ENCODE measurements around the gene CD22.
A peak's percentile ranks its signal among the peaks of the same experiment; 100 is the strongest.

Gene CD22

DNA sequence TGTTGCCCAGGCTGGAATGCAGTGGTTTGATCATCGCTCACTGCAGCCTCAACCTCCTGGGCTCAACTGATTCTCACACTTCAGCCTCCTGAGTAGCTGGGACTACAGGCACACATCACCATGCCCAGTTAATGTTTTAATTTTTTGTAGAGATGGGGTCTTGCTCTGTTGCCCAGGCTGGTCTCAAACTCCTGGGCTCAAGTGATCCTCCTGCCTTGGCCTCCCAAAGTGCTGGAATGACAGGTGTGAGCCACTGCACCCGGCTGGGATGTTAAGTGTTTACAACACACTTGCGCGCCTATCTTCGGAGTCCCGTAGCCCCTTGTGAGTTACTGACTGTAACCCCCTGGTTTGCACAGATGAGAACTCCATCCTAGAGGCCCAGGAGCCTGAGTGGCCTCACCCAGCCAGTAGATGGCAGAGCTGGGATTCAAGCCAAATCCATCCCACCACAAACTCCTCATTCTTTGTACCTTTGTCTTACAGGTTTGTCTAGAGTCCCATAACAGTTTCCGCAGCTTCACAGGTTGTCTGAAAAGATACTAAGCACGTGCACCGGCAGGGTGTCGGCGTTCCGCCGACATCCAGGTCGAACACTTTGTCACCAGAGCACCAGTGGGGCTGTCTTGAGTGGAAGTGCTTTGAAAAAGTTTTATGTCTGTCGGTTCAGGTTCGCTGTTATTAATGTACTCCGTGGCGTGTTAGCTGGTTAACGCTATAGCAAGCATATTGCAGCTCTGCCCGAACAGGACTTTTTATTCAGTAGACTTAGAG, 22.3 kb upstream of the CD22 start:
- DNase-seq (ENCODE audit: insufficient read length): no peak
- no peak for TF ChIP-seq POLR2AphosphoS5 (IDR thresholded peaks at IDR 0.05; ENCODE audit: low read depth, low read length)
- no peak for TF ChIP-seq TAF1 (IDR thresholded peaks at IDR 0.05; ENCODE audit: borderline replicate concordance, low read depth, low read length)
- TF ChIP-seq POLR2A (IDR thresholded peaks at IDR 0.05; ENCODE audit: low read depth, low read length): no peak
- peak; percentile 76 for FAIRE-seq

DNA sequence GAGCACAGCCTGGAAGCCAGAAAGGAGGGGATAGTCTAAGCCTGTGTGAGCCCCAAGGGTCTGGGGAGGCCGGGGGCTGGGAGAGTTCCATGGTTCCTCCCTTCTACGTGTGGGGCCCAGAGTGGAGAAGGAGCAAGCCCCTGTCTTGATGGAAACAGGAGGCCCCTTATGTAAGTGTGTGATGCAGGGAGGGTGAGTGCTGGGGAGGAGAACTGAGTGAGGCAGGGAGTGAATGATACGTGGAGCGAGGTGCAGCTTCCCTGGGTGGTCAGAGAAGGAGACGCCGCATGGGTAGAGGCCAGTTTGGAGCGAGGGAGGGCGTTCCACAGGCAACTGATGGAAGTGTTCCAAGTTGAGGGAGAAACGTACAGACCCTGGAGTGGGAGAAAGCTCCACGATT, 21.1 kb upstream of the CD22 start:
- TF ChIP-seq TAF1 (IDR thresholded peaks at IDR 0.05; ENCODE audit: borderline replicate concordance, low read depth, low read length) (no peak), POLR2A (IDR thresholded peaks at IDR 0.05; ENCODE audit: low read depth, low read length) (no peak), POLR2AphosphoS5 (IDR thresholded peaks at IDR 0.05; ENCODE audit: low read depth, low read length) (no peak)
- FAIRE-seq (no peak), DNase-seq (ENCODE audit: insufficient read length) (no peak)

DNA sequence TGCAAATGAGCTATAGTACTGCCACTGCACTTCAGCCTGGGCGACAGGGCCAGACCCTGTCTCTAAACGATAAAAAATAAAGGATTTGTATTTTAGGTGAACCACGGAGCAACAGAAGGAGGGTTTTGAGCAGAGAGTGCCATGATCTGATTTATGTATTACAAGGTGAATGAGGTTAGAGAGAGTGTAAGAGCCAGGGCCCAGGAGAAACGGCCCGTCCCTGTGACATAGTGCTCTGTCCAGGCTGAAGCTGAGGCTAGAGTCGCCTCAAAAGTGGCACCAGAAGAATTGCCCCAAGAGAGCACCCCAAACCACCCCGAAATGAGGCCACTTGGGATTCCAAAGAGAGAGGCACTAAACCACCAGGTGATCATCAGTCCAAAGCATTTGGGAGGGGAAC, 20.1 kb upstream of the CD22 start:
- FAIRE-seq (no peak), DNase-seq (ENCODE audit: insufficient read length) (no peak)
- TF ChIP-seq POLR2A (IDR thresholded peaks at IDR 0.05; ENCODE audit: low read depth, low read length): no peak
- no peak for TF ChIP-seq POLR2AphosphoS5 (IDR thresholded peaks at IDR 0.05; ENCODE audit: low read depth, low read length)
- TF ChIP-seq TAF1 (IDR thresholded peaks at IDR 0.05; ENCODE audit: borderline replicate concordance, low read depth, low read length): no peak

DNA sequence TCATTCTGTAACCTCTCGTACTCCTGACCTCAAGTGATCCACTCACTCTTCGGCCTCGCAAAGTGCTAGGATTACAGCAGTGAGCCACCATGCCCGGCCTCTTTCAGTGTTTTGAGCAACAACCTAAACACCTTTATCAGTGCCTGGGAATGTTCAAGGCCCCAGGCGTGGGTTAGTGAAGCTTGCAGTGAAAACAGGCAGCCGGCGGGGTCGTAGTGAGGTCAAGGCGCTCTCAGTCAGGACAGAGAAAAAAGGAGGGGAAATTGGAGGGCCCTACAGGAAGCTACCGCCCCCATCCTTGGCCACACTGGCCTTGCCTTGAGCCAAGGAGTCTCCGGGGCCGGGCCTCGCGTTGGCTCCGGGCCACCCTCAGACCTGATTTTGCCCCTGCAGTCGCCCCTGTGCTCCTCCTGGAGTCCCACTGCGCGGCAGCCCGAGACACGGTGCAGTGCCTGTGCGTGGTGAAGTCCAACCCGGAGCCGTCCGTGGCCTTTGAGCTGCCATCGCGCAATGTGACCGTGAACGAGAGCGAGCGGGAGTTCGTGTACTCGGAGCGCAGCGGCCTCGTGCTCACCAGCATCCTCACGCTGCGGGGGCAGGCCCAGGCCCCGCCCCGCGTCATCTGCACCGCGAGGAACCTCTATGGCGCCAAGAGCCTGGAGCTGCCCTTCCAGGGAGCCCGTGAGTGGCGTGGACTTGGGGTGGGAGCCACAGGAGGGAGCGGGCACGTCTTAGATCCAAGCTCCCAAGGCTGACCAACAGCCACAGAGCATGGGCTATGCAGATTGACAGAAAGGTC, 19.3 kb upstream of the CD22 start:
- DNase-seq (ENCODE audit: insufficient read length) (no peak), FAIRE-seq (no peak)
- TF ChIP-seq TAF1 (IDR thresholded peaks at IDR 0.05; ENCODE audit: borderline replicate concordance, low read depth, low read length) (no peak), POLR2AphosphoS5 (IDR thresholded peaks at IDR 0.05; ENCODE audit: low read depth, low read length) (no peak), POLR2A (IDR thresholded peaks at IDR 0.05; ENCODE audit: low read depth, low read length) (no peak)

DNA sequence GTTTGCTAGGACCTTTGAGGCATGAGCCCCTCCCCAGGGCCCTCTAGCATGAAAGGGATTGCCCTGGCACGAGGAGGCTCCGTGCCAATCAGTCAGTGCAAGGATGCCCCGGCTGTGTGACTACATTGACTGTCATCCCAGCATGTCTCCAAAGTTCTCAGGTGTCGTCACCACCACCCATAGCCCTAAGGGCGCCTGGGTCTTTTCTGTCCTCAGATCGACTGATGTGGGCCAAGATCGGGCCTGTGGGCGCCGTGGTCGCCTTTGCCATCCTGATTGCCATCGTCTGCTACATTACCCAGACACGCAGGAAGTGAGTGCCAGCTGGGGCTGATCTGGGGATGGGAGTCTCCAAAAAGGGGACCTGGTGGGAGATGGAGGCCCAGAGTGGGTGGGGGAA, 18.7 kb upstream of the CD22 start:
- DNase-seq (ENCODE audit: insufficient read length) (no peak), FAIRE-seq (no peak)
- TF ChIP-seq TAF1 (IDR thresholded peaks at IDR 0.05; ENCODE audit: borderline replicate concordance, low read depth, low read length): no peak
- TF ChIP-seq POLR2AphosphoS5 (IDR thresholded peaks at IDR 0.05; ENCODE audit: low read depth, low read length): no peak
- no peak for TF ChIP-seq POLR2A (IDR thresholded peaks at IDR 0.05; ENCODE audit: low read depth, low read length)

DNA sequence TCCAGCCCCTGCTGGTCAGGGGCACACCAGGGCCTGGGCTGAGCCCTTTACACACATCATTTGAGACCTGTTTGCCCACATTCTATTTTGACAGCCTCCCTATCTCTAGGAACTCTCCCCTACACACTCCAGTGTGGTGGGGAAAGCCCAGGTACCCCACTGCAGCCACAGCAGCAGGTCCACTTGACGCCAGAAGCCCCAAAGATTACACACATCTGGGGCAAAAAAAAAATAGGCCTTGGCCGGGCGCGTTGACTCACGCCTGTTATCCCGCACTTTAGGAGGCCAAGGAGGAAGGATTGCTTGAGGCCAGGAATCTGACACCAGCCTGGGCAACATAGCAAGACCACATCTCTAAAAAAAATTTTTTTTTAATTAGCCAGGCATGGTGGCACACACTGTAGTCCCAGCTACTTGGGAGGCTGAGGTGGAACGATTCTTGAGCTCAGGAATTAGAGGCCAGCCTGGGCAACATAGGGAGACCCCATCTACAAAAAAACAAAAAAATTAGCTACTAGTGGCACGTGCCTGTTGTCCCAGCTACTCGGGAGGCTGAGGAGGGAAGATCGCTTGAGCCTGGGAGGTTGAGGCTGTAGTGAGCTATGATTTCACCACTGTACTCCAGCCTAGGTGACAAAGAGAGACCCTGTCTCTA, 18.0 kb upstream of the CD22 start:
- DNase-seq (ENCODE audit: insufficient read length) (no peak), FAIRE-seq (no peak)
- TF ChIP-seq POLR2AphosphoS5 (IDR thresholded peaks at IDR 0.05; ENCODE audit: low read depth, low read length): no peak
- no peak for TF ChIP-seq TAF1 (IDR thresholded peaks at IDR 0.05; ENCODE audit: borderline replicate concordance, low read depth, low read length)
- TF ChIP-seq POLR2A (IDR thresholded peaks at IDR 0.05; ENCODE audit: low read depth, low read length): no peak

DNA sequence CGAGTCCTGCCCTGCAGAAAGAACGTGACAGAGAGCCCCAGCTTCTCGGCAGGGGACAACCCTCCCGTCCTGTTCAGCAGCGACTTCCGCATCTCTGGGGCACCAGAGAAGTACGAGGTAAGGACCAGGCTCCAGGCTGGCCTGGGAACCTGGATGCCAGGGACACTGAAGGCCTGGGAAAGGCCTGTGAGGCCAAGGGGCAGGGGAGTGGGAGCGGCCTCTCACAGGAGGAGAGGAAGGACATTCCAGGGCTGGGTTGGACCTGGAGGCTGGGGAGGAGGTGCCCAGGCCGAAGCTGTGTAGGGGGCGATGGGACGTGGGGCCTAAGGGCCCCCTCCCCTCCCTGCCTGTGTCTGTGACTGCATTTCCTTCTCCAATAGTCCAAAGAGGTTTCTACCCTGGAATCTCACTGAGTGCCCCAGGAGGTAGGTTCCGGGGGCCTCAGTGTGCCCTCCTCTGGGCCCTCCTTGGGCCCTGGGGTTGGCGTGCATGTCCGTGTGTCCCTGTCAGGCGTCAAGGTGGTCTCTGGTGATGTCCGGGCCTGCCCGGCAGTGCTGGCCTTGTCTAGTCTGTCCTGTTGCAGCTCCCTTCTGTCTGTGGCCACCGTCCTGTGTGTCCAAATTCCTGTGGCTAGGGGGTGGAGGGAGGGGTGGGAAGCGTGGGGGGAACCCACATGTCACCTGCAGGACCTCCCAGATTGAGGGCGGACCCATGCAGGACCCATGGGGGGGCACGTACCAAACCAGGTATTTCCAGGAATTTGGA, 16.9 kb upstream of the CD22 start:
- TF ChIP-seq POLR2AphosphoS5 (IDR thresholded peaks at IDR 0.05; ENCODE audit: low read depth, low read length): no peak
- no peak for TF ChIP-seq POLR2A (IDR thresholded peaks at IDR 0.05; ENCODE audit: low read depth, low read length)
- TF ChIP-seq TAF1 (IDR thresholded peaks at IDR 0.05; ENCODE audit: borderline replicate concordance, low read depth, low read length): no peak
- FAIRE-seq (no peak), DNase-seq (ENCODE audit: insufficient read length) (no peak)

DNA sequence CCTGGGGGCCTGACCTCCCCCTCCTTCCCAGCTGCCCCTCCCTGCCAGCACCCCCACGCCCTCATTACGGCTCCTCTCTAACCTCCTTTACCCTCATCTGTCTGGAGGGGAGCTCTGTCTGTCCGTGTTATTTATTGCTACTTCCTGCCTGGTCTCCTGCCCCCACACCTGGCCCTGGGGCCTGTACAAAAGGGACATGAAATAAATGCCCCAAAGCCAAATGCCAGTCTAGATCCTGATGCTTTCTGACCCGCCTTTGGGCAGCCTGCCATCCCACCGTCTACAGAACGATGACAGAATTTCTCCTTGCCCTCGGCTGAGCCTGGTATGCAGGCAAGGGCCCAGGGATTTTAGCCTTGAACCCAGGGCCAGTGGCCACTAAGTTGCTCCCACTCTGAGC, 15.4 kb upstream of the CD22 start:
- TF ChIP-seq TAF1 (IDR thresholded peaks at IDR 0.05; ENCODE audit: borderline replicate concordance, low read depth, low read length): no peak
- no peak for TF ChIP-seq POLR2AphosphoS5 (IDR thresholded peaks at IDR 0.05; ENCODE audit: low read depth, low read length)
- no peak for TF ChIP-seq POLR2A (IDR thresholded peaks at IDR 0.05; ENCODE audit: low read depth, low read length)
- DNase-seq (ENCODE audit: insufficient read length) (no peak), FAIRE-seq (no peak)

DNA sequence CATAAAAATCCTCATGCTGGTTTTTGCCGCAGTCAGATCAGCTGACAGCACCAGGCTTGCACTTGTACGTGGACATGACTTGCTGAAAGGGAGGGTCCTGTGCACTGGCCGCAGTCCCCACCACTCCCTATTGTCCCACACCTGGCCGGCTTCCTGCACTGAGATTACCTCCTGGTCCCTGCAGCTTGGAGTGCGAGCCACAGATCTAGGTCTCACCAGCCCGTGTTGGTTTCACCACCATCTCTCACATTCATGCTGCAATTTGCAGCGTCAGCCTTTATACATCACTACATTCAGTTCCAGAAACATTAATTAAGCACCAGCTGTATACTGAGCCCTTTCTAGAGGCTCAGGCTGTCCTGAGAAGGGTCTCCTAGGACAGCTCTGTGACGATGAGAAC, 15.0 kb upstream of the CD22 start:
- no peak for TF ChIP-seq TAF1 (IDR thresholded peaks at IDR 0.05; ENCODE audit: borderline replicate concordance, low read depth, low read length)
- no peak for TF ChIP-seq POLR2A (IDR thresholded peaks at IDR 0.05; ENCODE audit: low read depth, low read length)
- TF ChIP-seq POLR2AphosphoS5 (IDR thresholded peaks at IDR 0.05; ENCODE audit: low read depth, low read length): no peak
- DNase-seq (ENCODE audit: insufficient read length) (no peak), FAIRE-seq (no peak)

DNA sequence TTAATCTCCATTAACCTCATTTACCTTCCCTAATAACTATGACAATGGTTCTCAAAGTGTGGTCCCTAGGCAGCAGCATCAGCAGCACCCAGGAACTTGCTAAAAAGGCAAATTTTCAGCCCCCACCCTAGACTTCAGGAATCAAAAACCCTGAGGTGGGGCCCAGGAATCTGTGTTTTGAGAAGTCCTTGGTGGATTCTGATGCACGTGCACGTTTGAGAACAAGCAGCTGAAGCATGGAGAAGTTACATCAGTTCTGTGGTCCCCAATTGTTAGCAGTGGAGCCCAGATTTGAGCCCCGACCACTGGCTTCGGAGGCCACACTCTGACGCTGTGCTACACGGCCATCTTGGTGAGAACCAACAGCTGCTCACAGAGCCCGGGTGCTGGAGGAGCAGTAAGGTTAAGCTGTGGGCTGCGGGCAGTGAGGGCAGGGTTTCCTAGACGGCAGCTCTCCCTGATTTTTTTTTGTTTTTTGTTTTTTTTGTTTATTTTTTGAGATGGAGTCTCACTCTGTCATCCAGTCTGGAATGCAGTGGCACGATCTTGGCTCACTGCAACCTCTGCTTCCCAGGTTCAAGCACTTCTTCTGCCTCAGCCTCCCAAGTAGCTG, 14.0 kb upstream of the CD22 start:
- FAIRE-seq (no peak), DNase-seq (ENCODE audit: insufficient read length) (no peak)
- TF ChIP-seq TAF1 (IDR thresholded peaks at IDR 0.05; ENCODE audit: borderline replicate concordance, low read depth, low read length): no peak
- no peak for TF ChIP-seq POLR2A (IDR thresholded peaks at IDR 0.05; ENCODE audit: low read depth, low read length)
- TF ChIP-seq POLR2AphosphoS5 (IDR thresholded peaks at IDR 0.05; ENCODE audit: low read depth, low read length): no peak
